ENCODE measurements around the gene KIF6. TPM values are rescaled to one million over a fixed set of nuclear protein-coding genes. Genes with fewer than 3 reads are reported as not detected.
A peak's percentile ranks its signal among the peaks of the same experiment; 100 is the strongest.

Gene KIF6
- polyA plus RNA-seq, 2 of the 4 experiments (the other 2 are of a cell fraction): 0.05 to 0.39 TPM

DNA sequence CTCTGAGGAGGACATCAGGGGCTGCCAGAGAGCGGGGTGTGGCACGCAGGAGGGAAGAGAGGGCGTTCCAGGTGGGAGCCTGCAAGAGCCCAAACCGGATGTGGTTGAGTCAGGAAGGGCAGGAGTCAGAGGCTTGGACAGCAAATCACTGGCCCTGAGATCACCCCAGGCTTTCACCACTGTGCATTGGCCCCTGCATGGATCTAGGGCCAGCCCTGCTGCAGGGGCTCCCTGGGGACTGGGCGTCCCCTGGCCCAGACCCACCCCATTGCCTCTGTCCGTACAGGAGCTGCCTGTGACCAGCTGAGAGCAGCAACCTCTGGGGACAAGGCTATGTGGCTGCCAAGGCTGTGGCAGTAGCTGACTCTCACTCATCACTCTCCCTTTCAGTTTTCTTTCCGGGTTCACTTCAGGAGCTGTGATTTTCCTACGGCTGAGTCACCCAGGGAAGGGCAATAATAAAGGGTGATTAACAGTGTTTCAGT, 444.9 kb downstream of the KIF6 start:
- H3K27ac ChIP-seq: peak overlapping the region; percentile 11 to 75; a peak in 5 of 6 replicates
- H3K4me2 ChIP-seq: peak overlapping the region; percentile 48; the same call in 2 of the 3 replicates
- ATAC-seq (peak; percentile 79 to 82), FAIRE-seq (no peak), DNase-seq (ENCODE audit: low read depth in 1 of 2, low spot score in 1 of 2) (peak; percentile 21 to 44)
- no peaks in the 10 kb centered on the region for H3K9me3 ChIP-seq
- ChIA-PET POLR2A (no interaction called here), CTCF (interaction anchor here (1.6 kb wide), 1 partner anchor 22 kb away, joined by 4 read pairs; no protein-coding TSS in a partner anchor)
- no peak for TF ChIP-seq FOSL2 (IDR thresholded peaks at IDR 0.05)
- TF ChIP-seq FOSL2 (CRISPR knock-in tag; IDR thresholded peaks at IDR 0.05): peak; percentile 33
- TF ChIP-seq HEYL (CRISPR knock-in tag; IDR thresholded peaks at IDR 0.05): no peak
- no peak overlapping the region for H3K4me3 ChIP-seq
- WGBS (ENCODE audit: missing lambda C conversion rate): 20% methylated on average over 7 of the region's 8 CpGs
- peaks cover 9% of the 10 kb centered on the region for H3K4me1 ChIP-seq

Small RNA genes within 50 kb of the gene (small RNA-seq; reads per million reads assigned to genes)
- gene RNU1-54P: 0 reads per million in 6 experiments

Other genes with a start within 250 kb of the KIF6 start
- not detected in 2 replicates for gene DAAM2, start 67.0 kb upstream of the KIF6 start, polyA plus RNA-seq (2011; rRNA removed)
- gene DAAM2, start 67.0 kb upstream of the KIF6 start, polyA plus RNA-seq (2017; fragmentation: RNase III; extraction: RNeasy Plus Mini Kit Qiagen cat#74134 plus additional on column Dnase treatment): not detected in 3 replicates
- 0.68 and 0.94 TPM in 2 replicates for gene MOCS1, start 209.1 kb upstream of the KIF6 start, polyA plus RNA-seq (2011; rRNA removed)
- 1.4 to 2.2 TPM (median 1.8 TPM) in 3 replicates for gene MOCS1, start 209.1 kb upstream of the KIF6 start, polyA plus RNA-seq (2017; fragmentation: RNase III; extraction: RNeasy Plus Mini Kit Qiagen cat#74134 plus additional on column Dnase treatment)

Measured in A549 (cell line).